Measurements from ENCODE around the gene SEMA4D.

The SEMA4D gene

GRCh38 chr9:89501311-89501898 lies 3.5 kb upstream of the SEMA4D start:
- DNase-seq (ENCODE audit: low read depth in 1 of 2, low spot score in 1 of 2) = no peak

- DNase-seq (ENCODE audit: low read depth in 1 of 2, low spot score in 1 of 2) = no peak
Observed at GRCh38 chr9:89500008-89500407, 2.1 kb upstream of the SEMA4D start.

GRCh38 chr9:89498852-89499480 lies 1.1 kb upstream of the SEMA4D start:
- peak in 1 of 2 donors; percentile 21 for DNase-seq (ENCODE audit: low read depth in 1 of 2, low spot score in 1 of 2)

- no peak for DNase-seq (ENCODE audit: low read depth in 1 of 2, low spot score in 1 of 2)
Observed at GRCh38 chr9:89497257-89497963, 503 bp downstream of the SEMA4D start.

- no peak for DNase-seq (ENCODE audit: low read depth in 1 of 2, low spot score in 1 of 2)
Observed at GRCh38 chr9:89496645-89497256, 1.2 kb downstream of the SEMA4D start.

GRCh38 chr9:89495824-89496560 lies 1.9 kb downstream of the SEMA4D start:
- DNase-seq (ENCODE audit: low read depth in 1 of 2, low spot score in 1 of 2) = no peak

- DNase-seq (ENCODE audit: low read depth in 1 of 2, low spot score in 1 of 2) = no peak
Observed at GRCh38 chr9:89494199-89494598, 3.7 kb downstream of the SEMA4D start.

- DNase-seq (ENCODE audit: low read depth in 1 of 2, low spot score in 1 of 2) = no peak
Observed at GRCh38 chr9:89493671-89494070, 4.2 kb downstream of the SEMA4D start.

- no peak for DNase-seq (ENCODE audit: low read depth in 1 of 2, low spot score in 1 of 2)
Observed at GRCh38 chr9:89493181-89493580, 4.7 kb downstream of the SEMA4D start.

- no peak for DNase-seq (ENCODE audit: low read depth in 1 of 2, low spot score in 1 of 2)
Observed at GRCh38 chr9:89492586-89492985, 5.3 kb downstream of the SEMA4D start.

- no peak for DNase-seq (ENCODE audit: low read depth in 1 of 2, low spot score in 1 of 2)
Observed at GRCh38 chr9:89491694-89492093, 6.2 kb downstream of the SEMA4D start.

GRCh38 chr9:89489548-89490530 lies 8.1 kb downstream of the SEMA4D start:
- no peak for DNase-seq (ENCODE audit: low read depth in 1 of 2, low spot score in 1 of 2)

- DNase-seq (ENCODE audit: low read depth in 1 of 2, low spot score in 1 of 2) = no peak
Observed at GRCh38 chr9:89488936-89489335, 9.0 kb downstream of the SEMA4D start.

GRCh38 chr9:89488131-89488530 lies 9.8 kb downstream of the SEMA4D start:
- no peak for DNase-seq (ENCODE audit: low read depth in 1 of 2, low spot score in 1 of 2)

GRCh38 chr9:89486681-89487080 lies 11.2 kb downstream of the SEMA4D start:
- DNase-seq (ENCODE audit: low read depth in 1 of 2, low spot score in 1 of 2) = no peak

GRCh38 chr9:89484475-89485404 lies 13.2 kb downstream of the SEMA4D start:
- no peak for DNase-seq (ENCODE audit: low read depth in 1 of 2, low spot score in 1 of 2)

GRCh38 chr9:89483592-89484474 lies 14.1 kb downstream of the SEMA4D start:
- DNase-seq (ENCODE audit: low read depth in 1 of 2, low spot score in 1 of 2) = peak; percentile 48 to 53

GRCh38 chr9:89482901-89483361 lies 15.0 kb downstream of the SEMA4D start:
- no peak for DNase-seq (ENCODE audit: low read depth in 1 of 2, low spot score in 1 of 2)
